ENCODE results near the gene LAMA2.

GRCh38 chr6:129006724-129007514 is 124.0 kb downstream of the LAMA2 start:
- no peak for TF ChIP-seq POLR2AphosphoS5 (IDR thresholded peaks at IDR 0.05; ENCODE audit: low read depth, low read length)
- TF ChIP-seq SIN3A (IDR thresholded peaks at IDR 0.05; ENCODE audit: borderline replicate concordance, insufficient read depth, low read depth, low read length): no peak
- TF ChIP-seq CTCF (IDR thresholded peaks at IDR 0.05): no peak
